Neural cell (in vitro differentiated cells): ENCODE measurements around the gene DCLK1. TPM values are rescaled to one million over a fixed set of nuclear protein-coding genes. Genes with fewer than 3 reads are reported as not detected.

Experiments
- H2AFZ ChIP-seq: fragments of 200-600, 300-800 bp; sonication (generic), shearing (Covaris generic); 2 replicates; pipeline ENCODE4 v1.6.0; 2014; ENCODE audit warnings: low read depth, mild to moderate bottlenecking, antibody characterized with exemption, low read length, moderate library complexity
- H3F3A ChIP-seq: fragments of 200-600 bp; shearing (Covaris generic); 2 replicates; pipeline ENCODE4 v1.6.1; 2016; ENCODE audit warnings: mild to moderate bottlenecking, moderate library complexity, mixed read lengths, antibody characterized with exemption, low read length; ENCODE audit not compliant: insufficient read depth, poor library complexity, severe bottlenecking
- H3K27ac ChIP-seq: fragments of 200-600, 300-800 bp; sonication (generic), shearing (Covaris generic); 2 replicates; pipeline ENCODE4 v1.5.1; 2014; ENCODE audit warnings: mild to moderate bottlenecking, low read length, moderate library complexity
- H3K27me3 ChIP-seq: fragments of 300-800, 200-600 bp; sonication (generic), shearing (Covaris generic); 2 replicates; pipeline ENCODE4 v1.6.0; 2014; ENCODE audit warnings: mild to moderate bottlenecking, low read depth, low read length, moderate library complexity; ENCODE audit not compliant: insufficient read depth
- H3K36me3 ChIP-seq: fragments of 300-800, 200-600 bp; sonication (generic), shearing (Covaris generic); 2 replicates; pipeline ENCODE4 v1.5.1; 2014; ENCODE audit warnings: mild to moderate bottlenecking, antibody characterized with exemption, low read length, moderate library complexity; ENCODE audit not compliant: insufficient read depth
- H3K4me2 ChIP-seq: fragments of 300-800, 200-600 bp; sonication (generic), shearing (Covaris generic); 2 replicates; pipeline ENCODE4 v1.6.0; 2014; ENCODE audit warnings: mild to moderate bottlenecking, low read length
- H3K4me3 ChIP-seq: fragments of 300-800, 200-600 bp; sonication (generic), shearing (Covaris generic); 2 replicates; pipeline ENCODE4 v1.5.1; 2014; ENCODE audit warnings: mild to moderate bottlenecking, low read length, moderate library complexity
- H3K79me2 ChIP-seq: fragments of 200-600 bp; shearing (Covaris generic); replicated peaks from 2 replicates; pipeline ENCODE4 v1.6.0; 2014; ENCODE audit warnings: mild to moderate bottlenecking, low read length, moderate library complexity; ENCODE audit not compliant: insufficient read depth
- H3K9ac ChIP-seq: fragments of 300-800, 200-600 bp; sonication (generic), shearing (Covaris generic); 2 replicates; pipeline ENCODE4 v1.6.1; 2016; ENCODE audit warnings: mild to moderate bottlenecking, low read length, mixed read lengths
- H3K9me2 ChIP-seq: fragments of 200-600 bp; shearing (Covaris generic); 2 replicates; pipeline ENCODE4 v1.6.1; 2016; ENCODE audit warnings: mild to moderate bottlenecking, low read length, mixed read lengths; ENCODE audit not compliant: insufficient read depth
- H3K9me3 ChIP-seq: fragments of 200-600, 300-800 bp; sonication (generic), shearing (Covaris generic); 2 replicates; pipeline ENCODE4 v1.6.1; 2016; ENCODE audit warnings: mild to moderate bottlenecking, mixed run types, low read length, moderate library complexity, mixed read lengths
- H4K20me1 ChIP-seq: fragments of 200-600 bp; shearing (Covaris generic); 2 replicates; pipeline ENCODE4 v1.6.1; 2016; ENCODE audit warnings: mild to moderate bottlenecking, mixed run types; ENCODE audit not compliant: insufficient read depth
- EP300 ChIP-seq: fragments of 450-650 bp; conservative IDR thresholded peaks from 2 replicates; pipeline ENCODE4 v1.6.1; 2014; ENCODE audit warnings: antibody characterized with exemption, mild to moderate bottlenecking, moderate library complexity; ENCODE audit not compliant: poor library complexity, severe bottlenecking
- EZH2 ChIP-seq: fragments of 200-600, 300-800 bp; shearing (Covaris generic), sonication (generic); IDR thresholded peaks from 2 replicates; pipeline ENCODE4 v1.6.1; 2014; ENCODE audit warnings: antibody characterized with exemption, low read length, borderline replicate concordance, mild to moderate bottlenecking; ENCODE audit not compliant: insufficient read depth, poor library complexity, severe bottlenecking
- MXI1 ChIP-seq: fragments of 450-650 bp; conservative IDR thresholded peaks from 2 replicates; pipeline ENCODE4 v1.6.1; 2014; ENCODE audit warnings: antibody characterized with exemption, mild to moderate bottlenecking; ENCODE audit not compliant: poor library complexity, severe bottlenecking
- POLR2AphosphoS5 ChIP-seq: IDR thresholded peaks from 2 replicates; pipeline ENCODE4 v1.6.1; 2012
- RAD21 ChIP-seq: fragments of 450-650 bp; conservative IDR thresholded peaks from 2 replicates; pipeline ENCODE4 v1.6.1; 2014; ENCODE audit warnings: antibody characterized with exemption, mild to moderate bottlenecking, moderate library complexity
- SMC3 ChIP-seq: fragments of 450-650 bp; conservative IDR thresholded peaks from 2 replicates; pipeline ENCODE4 v1.6.1; 2014; ENCODE audit warnings: antibody characterized with exemption, mild to moderate bottlenecking, moderate library complexity; ENCODE audit not compliant: poor library complexity
- TAF1 ChIP-seq: IDR thresholded peaks from 2 replicates; pipeline ENCODE4 v1.6.1; 2012; ENCODE audit warnings: low read depth
- polyA plus RNA-seq: library from polyadenylated mRNA; depleted of rRNA; stranded (reverse); fragments of >200 nt; gene quantifications from 2 replicates; pipeline ENCODE4 v1.2.3, GENCODE V29; 2014
- TF ChIP-seq, protein P1 (sequence below): fragments of 450-650 bp; IDR thresholded peaks from 2 replicates; pipeline ENCODE4 v1.5.1; 2014; ENCODE audit warnings: antibody characterized with exemption, mild to moderate bottlenecking, moderate library complexity; ENCODE audit not compliant: poor library complexity, severe bottlenecking
- TF ChIP-seq, protein P2 (sequence below): IDR thresholded peaks from 2 replicates; pipeline ENCODE4 v1.6.1; 2012; ENCODE audit warnings: borderline replicate concordance

The DCLK1 gene
- polyA plus RNA-seq, 1 donor from 2014 or later, result 124 TPM

DNA sequence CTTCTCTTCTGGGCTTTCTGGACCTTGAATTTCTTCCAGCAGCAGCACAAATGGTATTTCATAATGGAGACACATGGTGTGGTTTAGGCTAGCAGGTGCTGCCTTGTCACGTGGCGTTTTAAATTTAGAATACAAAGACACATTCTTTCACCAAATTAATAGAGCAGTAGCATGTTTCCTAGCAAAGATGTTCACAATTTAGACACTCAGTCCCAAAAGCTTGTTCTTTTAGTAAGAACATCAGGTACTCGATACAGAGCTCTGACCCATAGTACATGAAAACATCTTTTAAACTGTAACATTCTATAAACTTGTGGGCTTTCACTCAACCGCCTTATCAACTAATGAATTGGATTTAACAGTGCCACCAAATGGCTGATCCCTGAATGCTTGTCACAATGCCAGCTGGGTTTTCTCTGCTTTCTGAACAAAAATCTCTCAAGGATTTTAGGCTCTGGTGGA is 290.1 kb downstream of the DCLK1 start:
- no peaks in the 10 kb centered on the region for H3K9me3 ChIP-seq
- no peak overlapping the region for H3K27ac ChIP-seq
- no peaks in the 10 kb centered on the region for H3K79me2 ChIP-seq
- peaks cover 5% of the 10 kb centered on the region for H3K36me3 ChIP-seq
- no peaks in the 10 kb centered on the region for H3F3A ChIP-seq
- H3K9me2 ChIP-seq, result no peaks in the 10 kb centered on the region
- no peak overlapping the region for H3K4me3 ChIP-seq
- H4K20me1 ChIP-seq, result no peaks in the 10 kb centered on the region
- H3K9ac ChIP-seq, result no peak overlapping the region
- no peak overlapping the region for H3K4me2 ChIP-seq
- TF ChIP-seq MXI1 (no peak), POLR2AphosphoS5 (no peak), EP300 (no peak), SMC3 (no peak), TAF1 (no peak), EZH2 (no peak), RAD21 (no peak)
- TF ChIP-seq, protein P1, sequence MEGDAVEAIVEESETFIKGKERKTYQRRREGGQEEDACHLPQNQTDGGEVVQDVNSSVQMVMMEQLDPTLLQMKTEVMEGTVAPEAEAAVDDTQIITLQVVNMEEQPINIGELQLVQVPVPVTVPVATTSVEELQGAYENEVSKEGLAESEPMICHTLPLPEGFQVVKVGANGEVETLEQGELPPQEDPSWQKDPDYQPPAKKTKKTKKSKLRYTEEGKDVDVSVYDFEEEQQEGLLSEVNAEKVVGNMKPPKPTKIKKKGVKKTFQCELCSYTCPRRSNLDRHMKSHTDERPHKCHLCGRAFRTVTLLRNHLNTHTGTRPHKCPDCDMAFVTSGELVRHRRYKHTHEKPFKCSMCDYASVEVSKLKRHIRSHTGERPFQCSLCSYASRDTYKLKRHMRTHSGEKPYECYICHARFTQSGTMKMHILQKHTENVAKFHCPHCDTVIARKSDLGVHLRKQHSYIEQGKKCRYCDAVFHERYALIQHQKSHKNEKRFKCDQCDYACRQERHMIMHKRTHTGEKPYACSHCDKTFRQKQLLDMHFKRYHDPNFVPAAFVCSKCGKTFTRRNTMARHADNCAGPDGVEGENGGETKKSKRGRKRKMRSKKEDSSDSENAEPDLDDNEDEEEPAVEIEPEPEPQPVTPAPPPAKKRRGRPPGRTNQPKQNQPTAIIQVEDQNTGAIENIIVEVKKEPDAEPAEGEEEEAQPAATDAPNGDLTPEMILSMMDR, result no peak
- TF ChIP-seq, protein P2, sequence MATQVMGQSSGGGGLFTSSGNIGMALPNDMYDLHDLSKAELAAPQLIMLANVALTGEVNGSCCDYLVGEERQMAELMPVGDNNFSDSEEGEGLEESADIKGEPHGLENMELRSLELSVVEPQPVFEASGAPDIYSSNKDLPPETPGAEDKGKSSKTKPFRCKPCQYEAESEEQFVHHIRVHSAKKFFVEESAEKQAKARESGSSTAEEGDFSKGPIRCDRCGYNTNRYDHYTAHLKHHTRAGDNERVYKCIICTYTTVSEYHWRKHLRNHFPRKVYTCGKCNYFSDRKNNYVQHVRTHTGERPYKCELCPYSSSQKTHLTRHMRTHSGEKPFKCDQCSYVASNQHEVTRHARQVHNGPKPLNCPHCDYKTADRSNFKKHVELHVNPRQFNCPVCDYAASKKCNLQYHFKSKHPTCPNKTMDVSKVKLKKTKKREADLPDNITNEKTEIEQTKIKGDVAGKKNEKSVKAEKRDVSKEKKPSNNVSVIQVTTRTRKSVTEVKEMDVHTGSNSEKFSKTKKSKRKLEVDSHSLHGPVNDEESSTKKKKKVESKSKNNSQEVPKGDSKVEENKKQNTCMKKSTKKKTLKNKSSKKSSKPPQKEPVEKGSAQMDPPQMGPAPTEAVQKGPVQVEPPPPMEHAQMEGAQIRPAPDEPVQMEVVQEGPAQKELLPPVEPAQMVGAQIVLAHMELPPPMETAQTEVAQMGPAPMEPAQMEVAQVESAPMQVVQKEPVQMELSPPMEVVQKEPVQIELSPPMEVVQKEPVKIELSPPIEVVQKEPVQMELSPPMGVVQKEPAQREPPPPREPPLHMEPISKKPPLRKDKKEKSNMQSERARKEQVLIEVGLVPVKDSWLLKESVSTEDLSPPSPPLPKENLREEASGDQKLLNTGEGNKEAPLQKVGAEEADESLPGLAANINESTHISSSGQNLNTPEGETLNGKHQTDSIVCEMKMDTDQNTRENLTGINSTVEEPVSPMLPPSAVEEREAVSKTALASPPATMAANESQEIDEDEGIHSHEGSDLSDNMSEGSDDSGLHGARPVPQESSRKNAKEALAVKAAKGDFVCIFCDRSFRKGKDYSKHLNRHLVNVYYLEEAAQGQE, result no peak
- no peak overlapping the region for H2AFZ ChIP-seq
- H3K27me3 ChIP-seq, result no peaks in the 10 kb centered on the region

DNA sequence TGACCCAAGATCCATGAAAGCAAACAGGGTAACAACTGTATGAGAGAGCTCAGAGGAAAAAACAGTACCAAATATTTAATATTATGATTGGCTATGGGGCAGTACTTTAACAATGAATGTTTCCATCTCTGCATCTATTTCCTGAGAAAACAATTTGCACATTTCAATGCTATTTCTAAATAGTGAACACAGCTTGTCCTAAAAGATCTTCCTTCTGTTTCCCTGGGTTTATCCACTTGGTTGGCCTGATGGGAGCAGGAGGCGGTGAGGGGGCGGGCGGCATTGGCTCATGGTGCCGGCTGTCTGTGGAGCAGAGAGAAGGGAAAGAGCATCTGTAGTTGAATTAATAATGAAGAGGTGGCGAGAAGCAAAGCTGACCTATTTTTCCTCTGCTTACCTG is 291.4 kb downstream of the DCLK1 start:
- no peak overlapping the region for H3K9ac ChIP-seq
- TF ChIP-seq MXI1 (no peak), RAD21 (no peak), EP300 (no peak), TAF1 (no peak), SMC3 (no peak), POLR2AphosphoS5 (no peak), EZH2 (no peak)
- TF ChIP-seq, protein P1, result no peak
- TF ChIP-seq, protein P2, result no peak
- H3K9me2 ChIP-seq, result no peaks in the 10 kb centered on the region
- no peak overlapping the region for H3K4me3 ChIP-seq
- H2AFZ ChIP-seq, result no peak overlapping the region
- H3K36me3 ChIP-seq, result peaks cover 11% of the 10 kb centered on the region
- no peak overlapping the region for H3K4me2 ChIP-seq
- no peaks in the 10 kb centered on the region for H3K79me2 ChIP-seq
- no peaks in the 10 kb centered on the region for H3K27me3 ChIP-seq
- no peak overlapping the region for H3K27ac ChIP-seq
- no peaks in the 10 kb centered on the region for H3F3A ChIP-seq
- H4K20me1 ChIP-seq, result no peaks in the 10 kb centered on the region
- no peaks in the 10 kb centered on the region for H3K9me3 ChIP-seq
